Caco-2 (cell line): Measurements from ENCODE around the gene AP3S2. TPM values are rescaled to one million over a fixed set of nuclear protein-coding genes. Genes with fewer than 3 reads are reported as not detected.

Experiments
- BruUV-seq: library from RNA; stranded (reverse); fragments of 400-500 nt; replicated peaks from 2 replicates; lab custom pipeline; 2021; lab: Mats Ljungman, UMichigan
- CTCF ChIA-PET: fragments of 300-600 bp; sonication (Branson Sonifier 250); formaldehyde crosslinking; loops from one replicate; lab custom pipeline; 2022; ENCODE audit warnings: antibody characterized with exemption; lab: Charles Lee
- POLR2A ChIA-PET: fragments of 300-600 bp; sonication (Branson Sonifier 250); formaldehyde crosslinking; loops from one replicate; lab custom pipeline; 2022; ENCODE audit warnings: antibody characterized with exemption; lab: Charles Lee
- DNase-seq, 2 experiments: peaks; one replicate each; pipeline versions ENCODE4 v3.0.0 to v3.0.0-alpha.2; 2020 to 2022
- H3K27me3 ChIP-seq: replicated peaks from 2 replicates; pipeline ENCODE4 v1.6.0; 2011; ENCODE audit warnings: low read length; ENCODE audit not compliant: control insufficient read depth, insufficient read depth
- H3K36me3 ChIP-seq: 2 replicates; pipeline ENCODE4 v1.5.1; 2011; ENCODE audit warnings: low read length; ENCODE audit not compliant: control insufficient read depth, insufficient read depth
- H3K4me1 ChIP-seq: fragments of 250-450 bp; sonication (Bioruptor Pico); 2 replicates; pipeline ENCODE4 v1.5.1; 2020; ENCODE audit warnings: mild to moderate bottlenecking
- H3K4me3 ChIP-seq: 2 replicates; pipeline ENCODE4 v1.5.1; 2011; ENCODE audit warnings: low read depth, mild to moderate bottlenecking, control low read depth, low read length
- H3K9me3 ChIP-seq: fragments of 250-450 bp; sonication (Bioruptor Pico); 2 replicates; pipeline ENCODE4 v1.5.1; 2020; ENCODE audit warnings: mild to moderate bottlenecking, moderate library complexity
- H3K27ac Mint-ChIP-seq: one replicate; pipeline ENCODE4 v1.8.0; 2022; ENCODE audit warnings: mixed read lengths; ENCODE audit not compliant: unreplicated experiment
- H3K27me3 Mint-ChIP-seq: one replicate; pipeline ENCODE4 v1.8.0; 2022; ENCODE audit warnings: mixed read lengths; ENCODE audit not compliant: insufficient read depth, unreplicated experiment
- H3K36me3 Mint-ChIP-seq: one replicate; pipeline ENCODE4 v1.8.0; 2022; ENCODE audit warnings: mild to moderate bottlenecking, mixed read lengths; ENCODE audit not compliant: insufficient read depth, unreplicated experiment
- H3K4me1 Mint-ChIP-seq: one replicate; pipeline ENCODE4 v1.8.0; 2022; ENCODE audit warnings: low read depth, mixed read lengths; ENCODE audit not compliant: unreplicated experiment
- H3K4me3 Mint-ChIP-seq: one replicate; pipeline ENCODE4 v1.8.0; 2022; ENCODE audit warnings: mild to moderate bottlenecking, moderate library complexity, mixed read lengths; ENCODE audit not compliant: unreplicated experiment
- H3K9me3 Mint-ChIP-seq: one replicate; pipeline ENCODE4 v1.8.0; 2022; ENCODE audit warnings: mixed read lengths; ENCODE audit not compliant: unreplicated experiment
- CTCF ChIP-seq, 2 experiments: fragments of 200-600 bp in 1 of 2; IDR thresholded peaks; 1 replicate in 1 of 2; 2 replicates in 1 of 2; pipeline versions ENCODE4 v1.5.1 to v1.8.0; 2011 to 2022; ENCODE audit warnings: antibody characterized with exemption in 1 of 2, control low read depth in 1 of 2, inconsistent platforms in 1 of 2, low read depth in 1 of 2, low read length in 1 of 2, mild to moderate bottlenecking in 1 of 2, moderate library complexity in 1 of 2; ENCODE audit not compliant: insufficient read depth in 1 of 2, severe bottlenecking in 1 of 2, unreplicated experiment in 1 of 2
- intact Hi-C: fragments of 100-400 bp; cut with micrococcal nuclease; formaldehyde crosslinking; loops from one replicate; pipeline ENCODE4 v1.10.0; 2022; ENCODE audit not compliant: unreplicated experiment
- total RNA-seq: library from RNA; stranded (reverse); gene quantifications from 2 replicates; pipeline ENCODE4 v1.2.3, GENCODE V29; 2022

The AP3S2 gene
- total RNA-seq, 1 experiment from 2014 or later = 28.1 TPM

- Mint-ChIP-seq H3K27me3 (no peaks in the 10 kb centered on the region), H3K4me1 (peaks cover 27% of the 10 kb centered on the region), H3K9me3 (no peaks in the 10 kb centered on the region), H3K4me3 (peak overlapping the region; percentile 84), H3K36me3 (peaks cover 5% of the 10 kb centered on the region), H3K27ac (peak overlapping the region; percentile 75)
- peak in 1 of 2 experiments; percentile 39 for DNase-seq
- Histone ChIP-seq H3K4me3 (peak overlapping the region; percentile 54), H3K27me3 (no peaks in the 10 kb centered on the region), H3K4me1 (peaks cover 17% of the 10 kb centered on the region), H3K9me3 (no peaks in the 10 kb centered on the region), H3K36me3 (no peaks in the 10 kb centered on the region; the same call in 1 of the 2 replicates)
- intact Hi-C loops = loop anchor here (2.0 to 5.0 kb wide), 2 partner anchors 13 to 175 kb away; no protein-coding TSS in a partner anchor
- no TSS peak for BruUV-seq
- POLR2A ChIA-PET = interaction anchor here (0.6 kb wide), 1 partner anchor 30 kb away, joined by 3 read pairs; no protein-coding TSS in a partner anchor
- CTCF ChIA-PET = interaction anchor here (1.1 to 1.4 kb wide), 2 partner anchors 14 to 59 kb away, joined by 4 to 5 read pairs; no protein-coding TSS in a partner anchor
- TF ChIP-seq CTCF (IDR thresholded peaks at IDR 0.05; ENCODE audit: insufficient read depth in 1 of 2, low read depth in 1 of 2, low read length in 1 of 2, severe bottlenecking in 1 of 2, unreplicated experiment in 1 of 2) = no peak
Measured at GRCh38 chr15:89912145-89912673, 18.4 kb upstream of the AP3S2 start.

- Mint-ChIP-seq H3K9me3 (no peaks in the 10 kb centered on the region), H3K27me3 (no peaks in the 10 kb centered on the region), H3K27ac (no peak overlapping the region), H3K4me1 (peaks cover 27% of the 10 kb centered on the region), H3K36me3 (peaks cover 5% of the 10 kb centered on the region), H3K4me3 (no peak overlapping the region)
- H3K9me3 ChIP-seq = no peaks in the 10 kb centered on the region
- no peaks in the 10 kb centered on the region for H3K27me3 ChIP-seq
- TF ChIP-seq CTCF (IDR thresholded peaks at IDR 0.05; ENCODE audit: insufficient read depth in 1 of 2, low read depth in 1 of 2, low read length in 1 of 2, severe bottlenecking in 1 of 2, unreplicated experiment in 1 of 2) = no peak
- POLR2A ChIA-PET = no interaction called here
- DNase-seq = no peak
- BruUV-seq = TSS peak; percentile 40
- CTCF ChIA-PET = interaction anchor here (0.6 to 1.2 kb wide), 5 partner anchors 13 to 216 kb away, joined by 3 to 5 read pairs (median 3); no protein-coding TSS in a partner anchor
- intact Hi-C loops = loop anchor here (5.0 kb wide), 1 partner anchor 176 kb away; no protein-coding TSS in a partner anchor
- H3K4me3 ChIP-seq = no peak overlapping the region
- H3K36me3 ChIP-seq = no peaks in the 10 kb centered on the region; the same call in 1 of the 2 replicates
- peaks cover 15% of the 10 kb centered on the region for H3K4me1 ChIP-seq
Measured at GRCh38 chr15:89910891-89911626, 17.3 kb upstream of the AP3S2 start.

- no peaks in the 10 kb centered on the region for H3K9me3 ChIP-seq
- Mint-ChIP-seq H3K27ac (no peak overlapping the region), H3K36me3 (peaks cover 11% of the 10 kb centered on the region), H3K9me3 (no peaks in the 10 kb centered on the region), H3K27me3 (no peaks in the 10 kb centered on the region), H3K4me1 (peaks cover 26% of the 10 kb centered on the region), H3K4me3 (no peak overlapping the region)
- no TSS peak for BruUV-seq
- no peak overlapping the region for H3K4me3 ChIP-seq
- H3K27me3 ChIP-seq = no peaks in the 10 kb centered on the region
- CTCF ChIA-PET = interaction anchor here (1.2 kb wide), 1 partner anchor 11 kb away, joined by 4 read pairs; no protein-coding TSS in a partner anchor
- no peak for TF ChIP-seq CTCF (IDR thresholded peaks at IDR 0.05; ENCODE audit: insufficient read depth in 1 of 2, low read depth in 1 of 2, low read length in 1 of 2, severe bottlenecking in 1 of 2, unreplicated experiment in 1 of 2)
- H3K4me1 ChIP-seq = peaks cover 15% of the 10 kb centered on the region
- no peaks in the 10 kb centered on the region; the same call in 1 of the 2 replicates for H3K36me3 ChIP-seq
- intact Hi-C loops = loop anchor here (5.0 kb wide), 1 partner anchor 178 kb away; no protein-coding TSS in a partner anchor
- DNase-seq = no peak
- POLR2A ChIA-PET = no interaction called here
Measured at GRCh38 chr15:89909611-89910010, 15.8 kb upstream of the AP3S2 start.
